Hepatocyte (in vitro differentiated cells): ENCODE measurements around the gene PIK3CA. TPM values are rescaled to one million over a fixed set of nuclear protein-coding genes. Genes with fewer than 3 reads are reported as not detected.
"Not testable (repeated sequence)": the region's sequence is repeated elsewhere in the genome, so short reads cannot be mapped to it uniquely, and the experiment has no call there.

Experiments used
- DNase-seq: peaks from one replicate; pipeline ENCODE4 v3.0.0-alpha.2; 2016; ENCODE audit warnings: low spot score
- H2AFZ ChIP-seq: fragments of 200-600 bp; sonication (generic); 2 replicates; pipeline ENCODE4 v1.6.0; 2016; ENCODE audit warnings: antibody characterized with exemption, mild to moderate bottlenecking
- H3K27ac ChIP-seq: fragments of 200-600 bp; sonication (generic); 2 replicates; pipeline ENCODE4 v1.5.1; 2016; ENCODE audit warnings: mild to moderate bottlenecking
- H3K27me3 ChIP-seq: fragments of 200-600 bp; sonication (generic); 2 replicates; pipeline ENCODE4 v1.6.1; 2016
- H3K36me3 ChIP-seq: fragments of 200-600 bp; sonication (generic); replicated peaks from 2 replicates; pipeline ENCODE4 v1.5.1; 2016; ENCODE audit warnings: low read depth; ENCODE audit not compliant: insufficient read depth
- H3K4me1 ChIP-seq: fragments of 200-600 bp; sonication (generic); 2 replicates; pipeline ENCODE4 v1.5.1; 2016; ENCODE audit warnings: mild to moderate bottlenecking, moderate library complexity; ENCODE audit not compliant: insufficient read depth
- H3K4me2 ChIP-seq: fragments of 200-600 bp; sonication (generic); 2 replicates; pipeline ENCODE4 v1.6.0; 2016
- H3K4me3 ChIP-seq: fragments of 200-600 bp; sonication (generic); 2 replicates; pipeline ENCODE4 v1.5.1; 2016; ENCODE audit warnings: mild to moderate bottlenecking
- H3K79me2 ChIP-seq: fragments of 200-600 bp; sonication (generic); 2 replicates; pipeline ENCODE4 v1.6.0; 2017; ENCODE audit warnings: mild to moderate bottlenecking
- H3K9me2 ChIP-seq: fragments of 200-600 bp; sonication (generic); replicated peaks from 2 replicates; pipeline ENCODE4 v1.6.0; 2017; ENCODE audit warnings: mild to moderate bottlenecking; ENCODE audit not compliant: insufficient read depth
- H3K9me3 ChIP-seq: fragments of 200-600 bp; sonication (generic); 2 replicates; pipeline ENCODE4 v1.5.1; 2016; ENCODE audit warnings: low read depth, mild to moderate bottlenecking
- H4K20me1 ChIP-seq: fragments of 200-600 bp; sonication (generic); 2 replicates; pipeline ENCODE4 v1.6.0; 2016; ENCODE audit warnings: mild to moderate bottlenecking; ENCODE audit not compliant: insufficient read depth, poor library complexity, severe bottlenecking
- CTCF ChIP-seq: fragments of 200-600 bp; sonication (generic); IDR thresholded peaks from 2 replicates; pipeline ENCODE4 v1.5.1; 2016; ENCODE audit warnings: antibody characterized with exemption, mild to moderate bottlenecking; ENCODE audit not compliant: poor library complexity
- EZH2 ChIP-seq: fragments of 200-600 bp; sonication (generic); IDR thresholded peaks from 2 replicates; pipeline ENCODE4 v1.6.1; 2016; ENCODE audit warnings: antibody characterized with exemption, mild to moderate bottlenecking, borderline replicate concordance
- EZH2phosphoT487 ChIP-seq: fragments of 200-600 bp; sonication (generic); IDR thresholded peaks from one replicate; pipeline ENCODE4 v1.6.1; 2018; ENCODE audit warnings: antibody characterized with exemption, mild to moderate bottlenecking, low read depth, moderate library complexity; ENCODE audit not compliant: unreplicated experiment, severe bottlenecking
- WGBS: methylation state at CpG from one replicate; pipeline ENCODE4 v1.1.6; 2016; ENCODE audit warnings: low lambda C conversion rate; ENCODE audit errors: missing lambda C conversion rate; 5-methylcytosine and 5-hydroxymethylcytosine counted together
- polyA plus RNA-seq: library from polyadenylated mRNA; unstranded; fragments of >200 nt; fragmentation: Nextera tagmentation; extraction: Ambion mirVana; gene quantifications from 2 replicates; pipeline ENCODE4 v1.2.1, GENCODE V29; 2016
- total RNA-seq: library from RNA; depleted of rRNA; stranded (reverse); fragments of >200 nt; gene quantifications from 2 replicates; pipeline ENCODE4 v1.2.3, GENCODE V29; 2014

The PIK3CA gene
- total and polyA plus RNA-seq, 2 experiments from 2014 or later: 5.9 to 21.0 TPM

- no peaks in the 10 kb centered on the region for H4K20me1 ChIP-seq
- no peak overlapping the region for H3K4me3 ChIP-seq
- TF ChIP-seq CTCF: no peak
- no peak overlapping the region for H3K27ac ChIP-seq
- H3K4me1 ChIP-seq: no peaks in the 10 kb centered on the region
- no peaks in the 10 kb centered on the region for H3K27me3 ChIP-seq
- H3K36me3 ChIP-seq: no peaks in the 10 kb centered on the region
- DNase-seq: no peak
- H3K9me2 ChIP-seq: no peaks in the 10 kb centered on the region
- 92% methylated on average over 2 of the region's 2 CpGs for WGBS
- H2AFZ ChIP-seq: no peak overlapping the region
- H3K4me2 ChIP-seq: no peak overlapping the region
- H3K79me2 ChIP-seq: no peaks in the 10 kb centered on the region
- no peaks in the 10 kb centered on the region for H3K9me3 ChIP-seq
These were observed 88.6 kb downstream of the PIK3CA start for GRCh38 chr3:179236669-179237301.

GRCh38 chr3:179240299-179240698, 92.1 kb downstream of the PIK3CA start:
- not testable (repeated sequence) for H3K9me3 ChIP-seq, H4K20me1 ChIP-seq, H3K27me3 ChIP-seq, H3K4me2 ChIP-seq, H3K4me1 ChIP-seq, H3K4me3 ChIP-seq, DNase-seq, H3K9me2 ChIP-seq, H3K27ac ChIP-seq, H3K79me2 ChIP-seq, H2AFZ ChIP-seq, H3K36me3 ChIP-seq
- WGBS: 100% methylated on average over 1 of the region's 1 CpG

GRCh38 chr3:179242859-179243258, 94.7 kb downstream of the PIK3CA start:
- H3K36me3 ChIP-seq, H3K79me2 ChIP-seq, H3K27ac ChIP-seq, DNase-seq, H2AFZ ChIP-seq, H4K20me1 ChIP-seq, H3K4me1 ChIP-seq, H3K4me3 ChIP-seq, H3K9me2 ChIP-seq, H3K9me3 ChIP-seq, H3K27me3 ChIP-seq, H3K4me2 ChIP-seq: not testable (repeated sequence)
- WGBS: 95% methylated on average over 1 of the region's 2 CpGs

- no peaks in the 10 kb centered on the region for H3K4me1 ChIP-seq
- H3K4me2 ChIP-seq: no peak overlapping the region
- H3K79me2 ChIP-seq: no peaks in the 10 kb centered on the region
- no peaks in the 10 kb centered on the region for H3K9me2 ChIP-seq
- no peak for DNase-seq
- no peak for TF ChIP-seq CTCF
- no peak for TF ChIP-seq EZH2
- no peak for TF ChIP-seq EZH2phosphoT487
- no peak overlapping the region for H3K27ac ChIP-seq
- H3K36me3 ChIP-seq: no peaks in the 10 kb centered on the region
- H3K27me3 ChIP-seq: no peaks in the 10 kb centered on the region
- no peaks in the 10 kb centered on the region for H3K9me3 ChIP-seq
- no peak overlapping the region for H3K4me3 ChIP-seq
- H2AFZ ChIP-seq: no peak overlapping the region
- 95% methylated on average over 1 of the region's 1 CpG for WGBS
- H4K20me1 ChIP-seq: no peaks in the 10 kb centered on the region
These were observed 96.7 kb downstream of the PIK3CA start for GRCh38 chr3:179244878-179245277.
